ENCODE measurements around the gene DRC1. TPM values are rescaled to one million over a fixed set of nuclear protein-coding genes. Genes with fewer than 3 reads are reported as not detected.

Gene DRC1
- polyA plus RNA-seq, 1 of the 3 experiments (the other 2 are of a cell fraction): 0.18 TPM

- no peaks in the 10 kb centered on the region for H4K20me1 ChIP-seq (ENCODE audit: insufficient read depth)
- ChIA-PET CTCF (interaction anchor here (0.9 to 2.7 kb wide), 3 partner anchors 9 to 18 kb away, joined by 3 to 7 read pairs (median 4); no protein-coding TSS in a partner anchor), POLR2A (no interaction called here)
- no peaks in the 10 kb centered on the region for H3F3A ChIP-seq (replicated peaks; ENCODE audit: insufficient read depth)
- H3K9me2 ChIP-seq: no peaks in the 10 kb centered on the region
- TF ChIP-seq YY1 (IDR thresholded peaks at IDR 0.05; ENCODE audit: low read depth): no peak
- no peak for TF ChIP-seq TAF1 (IDR thresholded peaks at IDR 0.05; ENCODE audit: borderline replicate concordance, low read depth, low read length)
- no peak for TF ChIP-seq TCF12 (IDR thresholded peaks at IDR 0.05)
- no peak for TF ChIP-seq TEAD4 (IDR thresholded peaks at IDR 0.05; ENCODE audit: borderline replicate concordance, insufficient read depth)
- TF ChIP-seq ELF1 (IDR thresholded peaks at IDR 0.05): no peak
- TF ChIP-seq NFIC (IDR thresholded peaks at IDR 0.05; ENCODE audit: borderline replicate concordance): no peak
- no peak for TF ChIP-seq FOSL2 (IDR thresholded peaks at IDR 0.05; ENCODE audit: borderline replicate concordance, low read depth)
- no peak for TF ChIP-seq FOXJ3 (CRISPR knock-in tag; IDR thresholded peaks at IDR 0.05)
- TF ChIP-seq EZH2phosphoT487 (IDR thresholded peaks at IDR 0.05; ENCODE audit: borderline replicate concordance, low read depth): no peak
- TF ChIP-seq IRF3 (IDR thresholded peaks at IDR 0.05; ENCODE audit: low read depth, low read length): no peak
- H3K4me2 ChIP-seq: no peak overlapping the region
- DNase-seq: no peak
- no peaks in the 10 kb centered on the region for H3K36me3 ChIP-seq (replicated peaks in 1 of 2; ENCODE audit: control insufficient read depth in 1 of 2, insufficient read depth in 2 of 2, low read length in 1 of 2)
- no peak overlapping the region for H3K4me3 ChIP-seq (ENCODE audit: low read depth in 2 of 2, low read length in 1 of 2)
- no peaks in the 10 kb centered on the region for H3K27me3 ChIP-seq (ENCODE audit: insufficient read depth)
- no peak overlapping the region for H3K9ac ChIP-seq
- H3K27ac ChIP-seq (ENCODE audit: low read depth in 2 of 2, low read length in 1 of 2): no peak overlapping the region
- no peaks in the 10 kb centered on the region for H3K4me1 ChIP-seq (ENCODE audit: control insufficient read depth in 1 of 2, insufficient read depth in 2 of 2, low read depth in 1 of 2, low read length in 1 of 2)
- whole genome bisulfite sequencing (ENCODE audit: low lambda C conversion rate): 58% methylated on average over 7 of the region's 7 CpGs
- H3K79me2 ChIP-seq (ENCODE audit: insufficient read depth): no peaks in the 10 kb centered on the region
- H3K9me3 ChIP-seq: no peaks in the 10 kb centered on the region
- H2AFZ ChIP-seq (ENCODE audit: low read depth): no peak overlapping the region
Observed at GRCh38 chr2:26444236-26444635, 42.5 kb downstream of the DRC1 start.

GRCh38 chr2:26448651-26449050 lies 46.9 kb downstream of the DRC1 start:
- H4K20me1 ChIP-seq (ENCODE audit: insufficient read depth): no peaks in the 10 kb centered on the region
- no peak overlapping the region for H3K27ac ChIP-seq (ENCODE audit: low read depth in 2 of 2, low read length in 1 of 2)
- H3K27me3 ChIP-seq (ENCODE audit: insufficient read depth): peaks cover 6% of the 10 kb centered on the region; the same call in 1 of the 2 replicates
- no peaks in the 10 kb centered on the region for H3K36me3 ChIP-seq (replicated peaks in 1 of 2; ENCODE audit: control insufficient read depth in 1 of 2, insufficient read depth in 2 of 2, low read length in 1 of 2)
- no peaks in the 10 kb centered on the region for H3K9me3 ChIP-seq
- no peak overlapping the region for H3K4me2 ChIP-seq
- H3F3A ChIP-seq (replicated peaks; ENCODE audit: insufficient read depth): no peaks in the 10 kb centered on the region
- H3K4me1 ChIP-seq (ENCODE audit: control insufficient read depth in 1 of 2, insufficient read depth in 2 of 2, low read depth in 1 of 2, low read length in 1 of 2): no peaks in the 10 kb centered on the region
- ChIA-PET CTCF (interaction anchor here (1.0 to 2.1 kb wide), 3 partner anchors 11 to 24 kb away, joined by 3 to 5 read pairs (median 5); no protein-coding TSS in a partner anchor), POLR2A (no interaction called here)
- H3K4me3 ChIP-seq (ENCODE audit: low read depth in 2 of 2, low read length in 1 of 2): no peak overlapping the region
- H3K79me2 ChIP-seq (ENCODE audit: insufficient read depth): no peaks in the 10 kb centered on the region
- no peak for DNase-seq
- no peak for TF ChIP-seq MXI1 (IDR thresholded peaks at IDR 0.05; ENCODE audit: low read depth, low read length)
- no peak for TF ChIP-seq FOXM1 (IDR thresholded peaks at IDR 0.05; ENCODE audit: low read depth)
- no peak for TF ChIP-seq MAX (IDR thresholded peaks at IDR 0.05; ENCODE audit: low read depth)
- no peak for TF ChIP-seq FOXJ3 (CRISPR knock-in tag; IDR thresholded peaks at IDR 0.05)
- no peak for TF ChIP-seq CHD2 (IDR thresholded peaks at IDR 0.05; ENCODE audit: low read length, partially characterized antibody)
- no peak for TF ChIP-seq MEF2A (IDR thresholded peaks at IDR 0.05; ENCODE audit: borderline replicate concordance, low read depth)
- no peak for TF ChIP-seq GABPA (IDR thresholded peaks at IDR 0.05; ENCODE audit: low read depth)
- TF ChIP-seq REST (IDR thresholded peaks at IDR 0.05; ENCODE audit: low read depth, low read length): no peak
- 81% methylated on average over 9 of the region's 9 CpGs for WGBS (ENCODE audit: low lambda C conversion rate)
- no peaks in the 10 kb centered on the region for H3K9me2 ChIP-seq
- no peak overlapping the region for H2AFZ ChIP-seq (ENCODE audit: low read depth)
- H3K9ac ChIP-seq: no peak overlapping the region

All from SK-N-SH (cell line).